Measurements from ENCODE around the gene FILIP1L.
"Not testable (repeated sequence)": the region's sequence is repeated elsewhere in the genome, so short reads cannot be mapped to it uniquely, and the experiment has no call there.

Gene FILIP1L

DNA sequence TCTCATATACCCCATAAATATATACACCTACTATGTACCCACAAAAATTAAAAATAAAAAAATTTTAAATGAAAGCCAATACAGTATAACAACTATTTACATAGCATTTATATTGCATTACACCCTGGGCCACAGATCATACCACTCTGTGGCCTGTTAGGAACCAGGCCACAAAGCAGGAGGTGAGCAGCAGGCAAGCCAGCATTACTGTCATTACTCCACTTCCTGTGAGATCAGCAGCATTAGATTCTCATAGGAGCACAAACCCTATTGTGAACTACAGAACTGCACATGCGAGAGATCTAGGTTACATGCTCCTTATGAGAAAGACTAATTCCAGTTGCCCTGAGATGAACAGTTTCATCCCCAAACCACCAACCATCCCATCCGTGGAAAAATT is 17.4 kb downstream of the FILIP1L start:
- no peak for DNase-seq

DNA sequence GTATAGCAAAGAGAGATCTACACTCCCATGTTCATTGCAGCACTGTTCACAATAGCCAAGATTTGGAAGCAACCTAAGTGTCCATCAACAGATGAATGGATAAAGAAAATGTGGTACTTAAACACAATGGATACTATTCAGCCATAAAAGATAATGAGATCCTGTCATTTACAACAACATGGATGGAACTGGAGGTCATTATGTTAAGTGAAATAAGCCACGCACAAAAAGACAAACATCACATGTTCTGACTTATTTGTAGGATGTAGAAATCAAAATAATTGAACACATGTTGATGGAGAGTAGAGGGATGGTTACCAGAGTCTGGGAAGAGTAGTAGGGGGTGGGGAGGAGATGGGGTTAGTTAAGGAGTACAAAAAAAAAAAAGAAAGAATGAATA is 18.0 kb downstream of the FILIP1L start:
- not testable (repeated sequence) for DNase-seq

DNA sequence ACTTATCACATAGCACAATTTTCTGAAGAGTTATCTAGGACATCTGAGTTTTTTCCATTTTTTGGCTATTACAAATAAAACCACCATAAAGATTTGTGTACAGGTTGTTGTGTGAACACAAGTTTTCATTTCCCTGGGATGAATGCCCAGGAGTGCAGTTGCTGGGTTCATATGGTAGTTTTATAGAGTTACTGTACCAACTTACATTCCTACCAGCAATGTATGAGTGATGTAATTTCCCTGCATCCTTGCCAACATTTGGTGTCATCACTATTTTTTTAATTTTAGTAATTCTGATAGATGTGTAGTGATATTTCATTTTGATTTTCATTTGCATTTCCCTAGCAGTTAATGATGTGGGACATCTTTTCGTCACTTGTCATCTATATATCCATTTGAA is 20.5 kb downstream of the FILIP1L start:
- no peak for DNase-seq

DNA sequence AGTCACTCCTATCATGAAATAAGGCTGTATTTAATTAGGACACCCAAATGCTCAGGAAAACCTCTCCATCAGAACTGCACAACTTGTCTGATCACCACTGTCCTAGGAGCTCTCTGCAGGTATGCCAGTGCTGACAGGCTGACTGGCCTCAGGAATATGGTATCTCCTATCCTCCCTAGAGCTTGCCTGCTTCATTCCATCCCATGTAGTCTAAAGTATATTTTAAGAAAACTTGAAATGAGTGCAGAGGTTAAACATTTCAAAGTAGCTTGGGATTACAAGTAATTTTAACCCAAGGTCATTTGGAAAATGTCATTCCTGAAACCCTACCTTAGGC is 23.7 kb downstream of the FILIP1L start:
- no peak for DNase-seq

DNA sequence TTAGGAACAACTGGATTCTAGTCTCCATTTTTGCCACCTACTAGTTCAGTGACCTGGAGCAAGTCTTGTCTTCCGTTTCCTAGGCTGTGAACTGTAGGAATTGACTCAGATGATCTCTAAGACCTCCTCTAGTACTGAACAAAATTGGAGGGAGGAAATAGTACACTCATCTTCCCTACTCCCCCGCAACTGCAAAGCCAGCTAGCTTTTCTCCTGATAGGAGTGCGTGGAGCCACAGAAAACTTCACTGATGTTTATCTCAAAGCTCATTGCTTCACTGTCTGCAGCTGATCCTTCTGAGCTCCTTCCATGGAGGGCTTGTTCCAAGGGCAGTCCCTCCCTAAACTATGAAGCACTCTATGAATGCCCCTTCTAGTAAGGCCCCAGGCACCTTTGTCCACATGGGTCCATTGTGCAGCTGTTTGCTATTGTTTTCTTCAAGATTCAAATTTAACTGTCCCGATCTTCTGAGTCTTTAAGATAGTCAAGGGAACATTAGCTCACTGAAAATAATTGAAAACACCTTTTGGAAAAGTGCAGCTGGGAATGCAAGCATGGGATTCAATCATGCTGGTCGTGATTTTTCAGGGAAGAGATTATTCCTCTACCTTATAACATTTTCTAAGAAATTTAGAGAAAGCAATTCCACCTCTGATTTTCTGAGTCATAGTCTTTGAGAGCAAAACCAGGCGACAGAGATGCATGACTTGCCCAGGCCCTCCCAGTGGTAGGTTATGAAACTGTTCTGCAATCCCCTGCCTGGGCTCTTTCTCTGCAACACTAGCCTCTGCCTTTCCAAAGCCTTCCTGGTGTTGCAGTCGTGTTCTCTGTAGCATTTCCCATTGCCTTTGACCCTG is 24.3 kb downstream of the FILIP1L start:
- peak; percentile 64 for DNase-seq

DNA sequence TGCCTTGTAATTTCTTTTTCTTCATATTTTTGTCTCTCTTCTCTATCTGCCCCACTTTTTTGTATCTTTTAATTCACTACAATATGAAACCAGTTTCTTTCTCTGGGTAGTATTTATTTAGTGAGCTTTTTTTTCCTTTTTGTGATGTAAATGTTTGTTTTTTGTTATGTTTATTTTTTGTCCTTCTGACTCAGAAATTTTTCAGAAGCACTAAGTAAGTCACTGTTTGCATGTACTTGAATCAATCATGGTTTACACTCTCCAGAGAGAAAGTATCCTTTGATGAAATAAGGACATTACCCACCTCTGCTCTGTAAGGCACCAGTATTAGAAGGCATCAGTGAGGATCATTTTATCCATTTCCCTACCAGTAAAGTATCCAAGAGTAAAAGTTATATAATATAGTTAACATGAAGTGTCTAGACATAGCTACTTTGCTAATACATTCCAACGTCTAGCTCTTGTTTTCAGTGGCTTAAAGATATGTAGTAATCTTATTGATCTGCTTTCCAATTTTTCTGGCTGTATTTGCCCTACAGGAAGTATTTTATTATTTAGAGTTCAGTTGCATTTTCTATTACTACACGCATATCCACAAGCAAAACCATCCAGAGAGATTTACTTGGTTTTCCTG is 25.4 kb downstream of the FILIP1L start:
- DNase-seq = no peak

DNA sequence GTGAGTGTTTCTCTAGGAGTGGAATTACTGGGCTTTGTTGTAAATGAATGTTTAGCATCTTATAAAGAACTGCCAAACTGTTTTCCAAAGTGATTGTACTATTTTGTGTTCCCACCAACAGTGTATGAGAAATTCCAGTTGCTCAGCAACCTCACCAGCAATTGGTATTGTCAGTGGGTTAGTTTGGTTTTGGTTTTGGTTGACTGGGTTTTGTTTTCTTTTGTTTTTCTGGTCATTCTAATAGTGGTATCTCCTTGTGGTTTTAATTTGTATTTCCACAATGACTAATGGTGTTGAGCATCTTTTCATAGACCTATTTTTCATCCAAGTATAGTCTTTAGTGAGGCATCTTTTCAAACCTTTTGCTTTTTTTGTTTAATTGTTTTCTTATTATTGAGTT is 27.1 kb downstream of the FILIP1L start:
- peak; percentile 95 for DNase-seq

DNA sequence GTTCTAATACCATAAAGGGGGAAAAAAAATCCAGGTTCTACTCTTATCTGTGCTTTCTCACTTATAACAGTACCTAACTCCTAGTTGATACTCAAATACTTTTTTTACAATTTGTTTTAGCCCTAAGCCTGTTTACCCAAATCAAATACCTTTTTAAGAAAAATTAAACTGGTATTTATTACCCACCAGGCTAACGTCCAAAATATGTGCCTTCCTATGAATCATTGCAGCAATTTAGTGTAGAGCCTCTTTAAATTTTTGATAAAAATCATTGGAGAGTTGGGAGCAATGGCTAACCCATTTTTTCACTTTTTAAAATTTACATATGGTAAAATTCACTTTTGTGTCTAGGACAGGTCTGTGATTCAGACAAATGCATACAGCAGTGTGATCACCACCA is 27.9 kb downstream of the FILIP1L start:
- no peak for DNase-seq

DNA sequence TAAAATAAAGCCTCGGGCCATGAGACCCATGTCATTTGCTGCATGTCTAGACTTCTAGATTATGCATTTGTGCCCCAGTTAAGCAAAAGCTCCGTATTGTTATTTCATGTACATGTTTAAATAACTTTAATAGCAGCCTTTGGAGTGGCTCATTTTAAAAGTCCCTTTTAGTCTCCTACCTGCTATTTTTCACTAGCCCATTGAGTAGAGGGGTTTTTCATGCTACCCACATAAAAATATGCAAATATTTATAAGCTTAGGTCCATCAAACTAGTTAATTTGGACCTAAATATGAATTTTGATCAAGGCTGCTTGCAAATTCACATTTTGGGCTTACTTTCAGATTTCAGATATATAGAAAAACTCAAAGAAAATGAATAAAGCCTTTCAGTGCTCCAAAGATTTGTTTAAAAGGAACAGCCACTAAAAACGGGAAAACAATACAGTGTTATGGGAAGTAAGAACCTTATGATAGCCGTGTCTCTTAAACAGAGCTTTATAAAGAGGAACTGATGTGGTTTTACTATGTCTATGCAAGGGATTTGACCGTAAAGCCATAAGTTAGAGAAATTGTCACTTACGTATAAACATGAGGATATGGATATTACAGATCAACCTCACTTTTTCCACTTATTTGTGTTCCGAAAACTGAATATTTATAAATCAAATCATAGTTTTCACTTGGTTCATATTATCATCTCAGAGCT is 30.0 kb downstream of the FILIP1L start:
- no peak for DNase-seq

DNA sequence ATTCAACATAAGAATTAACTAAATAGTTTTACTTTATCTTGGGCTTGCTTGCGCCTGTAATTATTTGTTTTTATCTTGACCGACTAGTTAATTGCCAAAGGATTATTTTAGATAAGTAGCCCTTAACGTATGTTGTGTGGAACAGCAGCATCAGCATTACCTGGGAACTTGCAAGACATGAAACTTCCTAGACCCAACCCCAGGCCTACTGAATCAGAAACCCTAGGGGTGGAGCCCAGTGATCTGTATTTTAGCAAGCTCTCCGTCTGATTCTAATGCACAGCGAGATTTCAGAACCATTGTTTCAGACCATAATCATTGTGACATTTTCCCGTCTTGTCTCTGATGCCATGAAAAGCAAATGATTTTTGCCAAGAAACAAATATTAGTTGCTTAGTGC is 31.1 kb downstream of the FILIP1L start:
- DNase-seq = no peak

DNA sequence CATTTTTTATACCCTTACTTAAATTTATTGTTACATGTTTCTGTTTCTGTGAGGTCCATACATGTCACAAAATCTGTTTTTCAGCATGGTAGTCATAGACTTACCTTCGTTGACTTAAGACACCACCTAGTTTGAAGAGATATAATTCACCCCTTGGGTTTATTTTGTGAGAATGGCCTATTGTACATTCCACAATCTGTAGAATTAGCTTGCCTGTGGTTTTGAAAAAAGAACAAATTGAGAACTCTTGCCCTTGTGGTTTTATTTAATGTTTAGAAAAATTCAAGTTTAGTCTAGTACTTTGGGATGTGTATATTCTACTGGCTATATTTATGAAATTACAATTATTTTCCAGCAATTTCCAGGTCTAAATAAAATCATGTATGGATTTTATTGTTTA is 31.6 kb downstream of the FILIP1L start:
- DNase-seq = no peak

DNA sequence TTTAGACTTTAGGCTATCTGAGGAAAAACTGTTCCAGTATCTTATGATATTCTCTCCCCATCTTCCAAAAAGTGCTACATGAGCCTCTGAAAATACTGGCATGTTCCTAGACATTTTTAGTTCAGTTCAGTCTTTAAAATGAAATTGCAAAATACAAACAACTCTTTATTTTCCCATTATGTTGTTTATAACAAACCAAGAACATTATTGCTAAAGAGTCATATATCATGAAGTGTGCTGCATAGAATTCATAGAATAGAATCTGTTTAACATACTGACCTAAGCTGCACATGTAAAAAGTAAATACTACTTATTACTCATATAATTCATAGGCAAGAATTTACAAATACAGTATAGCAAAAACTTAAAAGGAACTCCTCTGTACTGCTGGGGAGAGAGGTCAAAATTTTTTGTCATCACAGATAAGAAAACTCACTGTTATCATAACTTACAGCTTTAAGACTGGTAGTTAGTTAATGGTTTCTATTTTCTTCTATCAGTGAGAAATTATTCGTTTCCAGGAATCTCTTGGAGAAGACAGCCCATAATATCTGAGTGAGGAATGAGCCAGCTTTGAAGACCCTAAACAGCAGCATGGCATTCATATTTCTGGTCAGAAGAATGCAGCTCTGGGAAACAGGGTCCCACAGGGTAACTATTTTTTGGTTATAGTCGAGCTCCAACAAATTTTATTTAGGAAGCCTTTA is 32.2 kb downstream of the FILIP1L start:
- no peak for DNase-seq

DNA sequence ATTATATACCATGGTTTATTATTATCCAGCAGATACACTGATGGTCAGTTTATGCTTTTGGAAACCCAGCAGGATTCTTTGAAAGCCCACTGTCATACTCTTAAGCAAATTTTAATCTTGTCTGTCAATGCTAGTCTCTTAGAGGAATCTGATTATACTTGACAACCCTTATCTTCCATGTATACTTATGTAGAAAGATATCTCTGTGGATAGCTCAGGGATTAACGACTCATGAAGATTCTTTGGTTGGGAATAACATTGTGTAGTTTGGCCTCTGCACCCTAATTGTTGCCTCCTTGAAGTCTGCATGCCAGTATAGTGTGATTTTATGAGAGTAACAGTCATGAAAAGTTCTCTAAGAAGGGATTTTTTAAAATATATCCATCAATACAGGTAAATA is 33.0 kb downstream of the FILIP1L start:
- no peak for DNase-seq

DNA sequence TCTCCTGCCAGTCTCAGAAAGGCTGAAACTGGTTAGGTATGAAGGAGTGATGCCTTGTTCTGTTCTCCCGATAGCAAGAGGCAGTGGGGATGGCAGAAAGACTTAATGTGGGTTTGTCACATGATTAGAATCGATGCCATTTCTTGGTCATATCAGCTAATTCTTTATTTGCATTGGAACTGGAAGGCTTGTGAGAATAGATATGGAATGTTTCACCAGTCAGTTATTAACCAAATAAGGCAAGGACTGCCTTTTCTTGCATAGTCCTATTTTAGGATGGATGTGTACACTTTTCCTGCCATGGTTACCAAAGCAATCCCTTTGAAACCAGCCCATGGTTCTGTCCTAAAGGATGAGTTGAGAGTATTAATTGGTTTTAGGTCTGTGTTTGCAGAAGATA is 33.7 kb downstream of the FILIP1L start:
- no peak for DNase-seq

DNA sequence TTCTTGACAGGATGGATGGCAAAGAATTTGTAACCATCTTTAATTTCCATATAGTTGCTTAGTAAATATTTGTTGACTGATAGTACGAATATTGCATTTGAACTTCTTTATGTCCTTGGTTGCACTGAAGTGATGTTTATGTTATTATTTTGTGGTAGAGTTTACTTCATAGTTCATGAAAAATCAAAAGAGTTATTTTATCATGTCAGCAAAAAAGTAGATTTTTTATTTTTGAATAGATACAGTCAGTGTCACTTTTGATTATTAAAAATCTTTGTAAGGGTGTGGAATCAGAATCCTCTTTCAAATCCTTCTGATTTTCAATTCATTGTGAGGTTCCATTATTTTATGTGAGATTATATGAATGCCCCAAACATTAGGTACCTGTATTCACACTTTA is 35.0 kb downstream of the FILIP1L start:
- no peak for DNase-seq

DNA sequence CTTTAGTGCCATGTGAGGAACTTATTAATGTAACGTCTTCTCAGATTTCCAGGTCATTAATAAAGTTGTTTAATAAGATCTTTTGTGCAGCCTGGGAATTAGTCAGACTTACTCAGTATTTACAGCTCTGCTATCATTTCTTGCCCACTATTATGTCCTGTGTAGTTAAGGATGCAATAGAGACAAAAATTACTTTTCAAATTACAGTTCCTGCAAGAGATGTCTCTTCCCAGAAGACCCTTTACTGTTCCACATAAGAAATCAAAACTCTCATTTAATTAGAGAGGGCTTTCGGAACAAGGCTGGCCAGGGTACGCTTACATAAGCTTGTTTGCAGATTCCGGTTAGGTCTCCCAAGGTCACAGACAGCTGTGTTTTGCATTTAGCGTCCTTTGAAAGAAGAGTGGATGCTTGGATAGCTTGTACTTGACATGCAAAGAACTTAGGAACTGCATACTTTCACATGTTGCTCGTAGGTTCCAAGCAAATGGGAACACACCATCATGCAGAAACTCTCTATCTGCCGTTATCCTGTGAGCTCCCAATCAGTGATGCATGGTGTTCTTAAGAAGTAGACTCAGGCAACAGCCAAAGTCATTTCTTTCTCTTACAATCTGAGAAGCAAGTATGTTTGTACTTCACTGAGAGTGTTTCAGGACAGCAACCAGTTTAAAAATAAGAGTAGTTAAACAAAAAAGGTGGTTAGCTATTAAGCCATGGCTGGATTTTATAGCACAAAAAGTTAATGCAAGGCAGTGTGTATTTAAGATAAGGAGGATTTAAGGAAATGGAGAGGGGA is 37.4 kb downstream of the FILIP1L start:
- no peak for DNase-seq

DNA sequence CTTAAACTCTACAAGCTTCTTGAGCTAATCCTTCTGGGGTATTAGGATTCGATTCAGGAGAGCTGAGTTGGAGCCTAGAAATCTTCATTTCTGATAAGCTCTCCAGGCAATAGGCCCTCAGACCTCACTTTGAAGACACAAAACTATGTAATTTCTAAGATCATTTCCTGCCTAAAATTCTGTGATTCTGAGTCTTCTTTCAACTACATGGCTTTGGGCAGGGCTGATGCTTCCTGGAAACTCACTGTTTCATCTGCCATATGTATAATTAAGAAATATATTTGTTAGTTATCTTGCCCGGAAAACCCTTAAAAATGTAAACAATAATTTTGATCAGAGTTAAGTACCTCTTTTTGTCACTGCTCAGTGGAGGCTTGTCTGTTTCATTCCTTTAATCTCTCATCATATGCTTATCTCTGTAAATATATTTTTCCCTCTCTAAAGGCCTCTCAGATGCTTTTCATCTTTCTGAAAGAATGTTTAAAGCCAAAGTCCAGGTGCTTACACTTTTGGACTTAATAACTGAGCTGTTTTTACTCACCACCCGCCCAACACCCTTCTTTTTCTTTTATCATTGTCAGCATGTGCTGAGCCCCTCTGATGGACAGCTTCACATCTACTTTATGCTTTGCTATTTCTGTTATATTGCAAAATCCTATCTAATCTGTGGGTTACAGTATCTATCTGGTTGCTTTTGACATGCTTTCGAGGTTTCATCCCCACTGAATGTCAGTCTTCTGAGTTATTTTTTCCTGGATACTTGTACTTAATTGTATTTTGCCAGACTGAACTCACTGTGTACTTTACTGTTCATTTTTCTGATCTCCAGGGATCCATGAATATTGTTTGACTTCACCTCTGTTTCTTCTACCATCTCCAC is 38.2 kb downstream of the FILIP1L start:
- DNase-seq = no peak

DNA sequence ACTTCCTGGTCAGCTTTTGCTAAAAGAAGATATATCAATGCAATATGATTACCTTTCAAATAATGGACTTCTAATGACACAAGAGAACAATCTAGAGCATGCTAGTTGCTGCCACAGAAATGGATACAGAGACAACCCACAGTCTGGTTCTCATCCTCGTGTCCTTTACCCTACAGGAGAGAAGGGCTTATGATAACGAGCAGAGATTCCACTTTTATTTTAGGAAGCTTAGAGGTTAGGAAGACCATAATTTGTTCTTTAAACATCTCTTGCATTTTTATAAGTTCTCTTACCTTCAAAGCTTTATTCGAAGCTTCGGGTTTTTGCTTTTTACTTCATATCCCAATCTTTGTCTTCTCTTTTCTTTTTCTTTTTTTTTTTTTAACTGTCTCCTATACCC is 39.1 kb downstream of the FILIP1L start:
- DNase-seq = no peak

DNA sequence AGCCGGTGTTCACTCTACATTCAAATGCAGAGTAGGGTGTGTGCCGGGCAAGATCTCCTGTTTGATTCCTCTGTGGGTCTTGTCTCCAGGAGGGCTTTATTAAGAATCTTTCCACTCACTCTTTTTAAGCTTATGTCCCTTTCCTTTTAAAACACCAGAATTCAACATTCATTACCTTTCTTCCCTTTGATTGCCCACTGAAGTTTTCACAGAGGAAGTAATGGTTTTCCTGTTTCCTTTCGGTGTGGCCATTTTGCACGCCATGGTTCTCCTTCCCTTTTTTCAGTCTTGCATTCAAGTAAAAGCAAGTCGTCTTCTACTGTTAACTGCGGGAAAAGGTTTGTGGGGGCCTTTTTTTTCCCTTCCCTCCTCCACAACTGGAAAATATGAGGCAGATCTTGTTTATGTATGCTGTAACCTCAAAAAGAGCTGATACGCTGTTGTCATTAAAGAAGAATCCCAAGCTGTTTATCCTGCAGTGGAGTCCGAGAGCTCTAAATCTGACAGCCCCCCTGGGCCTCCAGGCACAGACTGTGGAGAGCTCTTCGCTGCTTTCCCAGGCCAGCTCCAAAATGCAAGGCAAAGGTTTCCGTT is 40.5 kb downstream of the FILIP1L start:
- DNase-seq = no peak

DNA sequence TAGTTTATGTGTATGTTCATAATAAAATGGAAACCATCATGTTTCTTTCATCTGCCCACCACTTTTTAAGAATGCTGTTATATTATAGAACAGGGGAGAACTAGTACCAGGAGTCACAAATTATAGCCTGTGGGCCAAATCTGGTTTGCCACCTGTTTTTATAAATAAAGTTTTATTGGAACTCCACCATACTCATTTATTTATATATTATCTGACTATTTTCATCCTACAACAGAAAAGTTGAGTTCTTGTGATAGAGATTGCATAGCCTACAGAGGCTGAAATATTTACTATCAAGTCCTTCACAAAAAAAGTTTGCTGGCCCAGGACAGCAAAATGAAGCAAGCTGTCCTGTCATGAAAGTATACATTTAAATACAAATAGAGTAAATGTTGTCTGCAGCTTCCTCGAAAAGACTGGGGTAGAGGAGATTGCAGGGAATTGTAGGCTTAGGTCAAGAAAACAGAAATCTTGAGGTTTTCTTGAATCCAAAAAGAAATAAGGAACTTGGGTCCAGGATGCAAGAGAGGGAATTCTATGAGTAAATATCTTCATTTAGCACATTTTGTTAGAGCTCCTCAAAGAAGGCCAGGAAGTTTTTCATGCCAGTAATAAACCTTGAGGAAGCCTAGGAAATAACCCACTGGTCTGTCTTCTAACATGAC is 41.1 kb downstream of the FILIP1L start:
- DNase-seq = no peak
